CD4-positive, alpha-beta T cell treated with Interleukin-15 for 4 hours (primary cell): Measurements from ENCODE around the gene MB21D2.
"Not testable (repeated sequence)": the region's sequence is repeated elsewhere in the genome, so short reads cannot be mapped to it uniquely, and the experiment has no call there.

Experiments
- DNase-seq: peaks from one replicate; pipeline ENCODE4 v3.0.0-alpha.2; 2020; ENCODE audit warnings: low spot score

MB21D2 gene

GRCh38 chr3:192860454-192860853 is 57.2 kb downstream of the MB21D2 start:
- no peak for DNase-seq

GRCh38 chr3:192858849-192859585 is 58.6 kb downstream of the MB21D2 start:
- no peak for DNase-seq

GRCh38 chr3:192857260-192857661 is 60.4 kb downstream of the MB21D2 start:
- no peak for DNase-seq

- DNase-seq: no peak
These were observed 62.2 kb downstream of the MB21D2 start for GRCh38 chr3:192855434-192855833.

GRCh38 chr3:192851821-192852372 is 65.8 kb downstream of the MB21D2 start:
- DNase-seq: no peak

GRCh38 chr3:192850451-192850981 is 67.1 kb downstream of the MB21D2 start:
- no peak for DNase-seq

GRCh38 chr3:192849821-192850220 is 67.8 kb downstream of the MB21D2 start:
- not testable (repeated sequence) for DNase-seq

GRCh38 chr3:192848371-192849233 is 69.1 kb downstream of the MB21D2 start:
- DNase-seq: no peak

GRCh38 chr3:192847941-192848340 is 69.7 kb downstream of the MB21D2 start:
- no peak for DNase-seq

- DNase-seq: no peak
These were observed 72.2 kb downstream of the MB21D2 start for GRCh38 chr3:192845526-192845855.

- no peak for DNase-seq
These were observed 72.7 kb downstream of the MB21D2 start for GRCh38 chr3:192844836-192845525.

- DNase-seq: no peak
These were observed 73.2 kb downstream of the MB21D2 start for GRCh38 chr3:192844486-192844765.

- no peak for DNase-seq
These were observed 73.8 kb downstream of the MB21D2 start for GRCh38 chr3:192843723-192844485.

- DNase-seq: no peak
These were observed 74.5 kb downstream of the MB21D2 start for GRCh38 chr3:192843119-192843518.

GRCh38 chr3:192842711-192843110 is 74.9 kb downstream of the MB21D2 start:
- no peak for DNase-seq

GRCh38 chr3:192842138-192842537 is 75.5 kb downstream of the MB21D2 start:
- DNase-seq: no peak

- no peak for DNase-seq
These were observed 76.2 kb downstream of the MB21D2 start for GRCh38 chr3:192841428-192841827.

GRCh38 chr3:192840143-192840836 is 77.4 kb downstream of the MB21D2 start:
- DNase-seq: no peak

GRCh38 chr3:192835818-192836815 is 81.5 kb downstream of the MB21D2 start:
- DNase-seq: no peak

- no peak for DNase-seq
These were observed 83.2 kb downstream of the MB21D2 start for GRCh38 chr3:192834428-192834827.
